Naive B cell (primary cell): ENCODE measurements around the gene VANGL1. TPM values are rescaled to one million over a fixed set of nuclear protein-coding genes. Genes with fewer than 3 reads are reported as not detected.

Experiments
- ATAC-seq, 2 donors: fragments of 150-1000 bp; cut with Tn5 transposase; 2 replicates each; pipeline ENCODE4 v1.10.0; 2021; ENCODE audit warnings: low read depth in 2 of 2, mild to moderate bottlenecking in 2 of 2, moderate library complexity in 2 of 2
- DNase-seq: peaks from one replicate; pipeline ENCODE4 v3.0.0; 2022
- H3K27ac Mint-ChIP-seq, 6 donors: one replicate each; pipeline ENCODE4 v1.8.0; 2020 to 2022; ENCODE audit warnings: mild to moderate bottlenecking in 6 of 6, mixed read lengths in 6 of 6, moderate library complexity in 5 of 6, inconsistent platforms in 2 of 6
- H3K27me3 Mint-ChIP-seq, 3 donors: one replicate each; pipeline ENCODE4 v1.8.0; 2021 to 2022; ENCODE audit warnings: mixed read lengths in 3 of 3, mild to moderate bottlenecking in 1 of 3
- H3K36me3 Mint-ChIP-seq, 2 donors: one replicate each; pipeline ENCODE4 v1.8.0; 2020 to 2022; ENCODE audit warnings: mixed read lengths in 2 of 2, inconsistent platforms in 1 of 2, mild to moderate bottlenecking in 1 of 2
- H3K4me1 Mint-ChIP-seq, 3 donors: one replicate each; pipeline ENCODE4 v1.8.0; 2020 to 2022; ENCODE audit warnings: mixed read lengths in 3 of 3, inconsistent platforms in 1 of 3, mild to moderate bottlenecking in 1 of 3, moderate library complexity in 1 of 3
- H3K4me3 Mint-ChIP-seq, 8 donors: one replicate each; pipeline ENCODE4 v1.8.0; 2020 to 2022; ENCODE audit warnings: mild to moderate bottlenecking in 8 of 8, mixed read lengths in 8 of 8, moderate library complexity in 8 of 8, inconsistent platforms in 2 of 8
- H3K9me3 Mint-ChIP-seq, 7 donors: one replicate each; pipeline ENCODE4 v1.8.0; 2020 to 2022; ENCODE audit warnings: mixed read lengths in 7 of 7, mild to moderate bottlenecking in 5 of 7, inconsistent platforms in 2 of 7, moderate library complexity in 1 of 7
- polyA plus RNA-seq, 6 donors: library from polyadenylated mRNA; unstranded; fragments of 300-500 nt; fragmentation: Illumina TruSeq; gene quantifications; one replicate each; pipeline ENCODE4 v1.2.3, GENCODE V29; 2021; ENCODE audit warnings: low read depth in 6 of 6

VANGL1 gene
- polyA plus RNA-seq, 6 donors from 2014 or later, result 0.09 to 0.55 (median 0.24) TPM; not detected in 1

GRCh38 chr1:115726570-115726969 lies 84.8 kb downstream of the VANGL1 start:
- Mint-ChIP-seq H3K27ac (no peak overlapping the region), H3K9me3 (peaks cover 0 to 4% (median 0%) of the 10 kb centered on the region in 7 donors), H3K4me3 (no peak overlapping the region), H3K27me3 (peaks cover 0 to 9% (median 6%) of the 10 kb centered on the region in 3 donors), H3K36me3 (no peaks in the 10 kb centered on the region), H3K4me1 (no peaks in the 10 kb centered on the region)
- ATAC-seq (no peak), DNase-seq (no peak)

DNA sequence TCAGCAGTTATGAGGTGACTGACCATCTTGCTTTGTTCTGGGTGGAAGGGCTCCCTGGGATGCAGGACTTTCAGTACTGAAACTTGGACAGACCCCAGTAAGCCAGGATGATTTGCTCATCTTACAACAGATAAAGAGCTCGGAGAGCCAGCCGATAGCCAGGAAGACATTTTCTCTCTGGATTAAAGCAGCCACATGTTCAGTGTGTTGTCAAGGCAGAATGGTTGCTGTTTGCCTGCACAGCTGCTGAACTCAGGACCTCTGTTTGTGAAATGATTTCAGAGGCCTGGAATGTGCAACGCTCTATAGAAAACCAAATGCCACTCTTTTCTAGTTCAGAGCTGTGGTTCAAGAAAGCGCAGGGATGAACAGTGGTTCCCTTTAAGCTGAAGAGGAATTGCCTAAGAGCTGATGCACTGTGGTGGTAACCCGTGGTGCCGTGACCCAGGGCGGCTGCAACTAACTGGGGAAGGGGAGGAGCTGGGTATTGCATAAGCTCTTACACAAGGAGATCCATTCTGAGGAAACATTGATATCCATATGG lies 86.0 kb downstream of the VANGL1 start:
- Mint-ChIP-seq H3K36me3 (no peaks in the 10 kb centered on the region), H3K27me3 (no peaks in the 10 kb centered on the region), H3K4me1 (no peaks in the 10 kb centered on the region), H3K9me3 (no peaks in the 10 kb centered on the region), H3K4me3 (no peak overlapping the region), H3K27ac (no peak overlapping the region)
- no peak for DNase-seq
- no peak for ATAC-seq

GRCh38 chr1:115728341-115728740 lies 86.6 kb downstream of the VANGL1 start:
- DNase-seq (no peak), ATAC-seq (no peak)
- Mint-ChIP-seq H3K36me3 (no peaks in the 10 kb centered on the region), H3K4me1 (no peaks in the 10 kb centered on the region), H3K27ac (no peak overlapping the region), H3K9me3 (no peaks in the 10 kb centered on the region), H3K27me3 (no peaks in the 10 kb centered on the region), H3K4me3 (no peak overlapping the region)

GRCh38 chr1:115729756-115730155 lies 88.0 kb downstream of the VANGL1 start:
- Mint-ChIP-seq H3K36me3 (no peaks in the 10 kb centered on the region), H3K27me3 (peaks cover 6 to 9% (median 8%) of the 10 kb centered on the region in 3 donors), H3K9me3 (no peaks in the 10 kb centered on the region), H3K27ac (no peak overlapping the region), H3K4me1 (no peaks in the 10 kb centered on the region), H3K4me3 (no peak overlapping the region)
- DNase-seq, result no peak
- no peak for ATAC-seq

GRCh38 chr1:115732316-115732715 lies 90.5 kb downstream of the VANGL1 start:
- Mint-ChIP-seq H3K4me1 (no peaks in the 10 kb centered on the region), H3K4me3 (no peak overlapping the region), H3K36me3 (no peaks in the 10 kb centered on the region), H3K27me3 (peaks cover 6 to 9% (median 9%) of the 10 kb centered on the region in 3 donors), H3K9me3 (no peaks in the 10 kb centered on the region), H3K27ac (no peak overlapping the region)
- no peak for DNase-seq
- ATAC-seq, result no peak

- ATAC-seq, result no peak
Measured at GRCh38 chr1:115740811-115741210, 99.0 kb downstream of the VANGL1 start.

DNA sequence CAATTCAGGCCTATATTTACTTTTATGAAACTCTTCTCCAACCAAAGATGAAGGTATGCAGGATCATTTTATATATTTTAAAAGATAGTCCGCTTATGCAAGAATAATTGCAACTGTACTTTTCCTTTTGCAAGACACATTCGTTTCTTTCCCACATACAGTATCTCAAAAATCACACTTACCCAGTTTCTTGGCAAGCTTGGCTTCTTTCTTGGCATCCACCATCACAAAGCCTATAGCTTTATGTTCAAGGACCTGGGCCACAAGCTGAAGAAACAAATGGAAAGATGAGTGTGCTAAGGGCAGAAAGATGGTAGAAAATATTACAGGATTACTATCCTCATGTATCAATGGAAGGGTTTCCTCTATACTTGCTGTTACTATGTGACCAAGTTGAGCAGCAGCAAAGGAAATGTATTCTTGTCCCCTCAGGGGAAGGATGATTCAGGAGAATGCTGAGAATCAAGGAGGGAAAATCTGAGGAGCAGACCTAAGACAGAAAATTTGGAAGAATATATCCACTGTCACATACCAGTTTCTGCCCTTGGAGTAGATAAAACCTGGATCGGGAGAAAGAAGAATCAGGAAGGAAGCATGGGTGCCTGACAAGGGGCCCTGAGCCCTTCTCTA lies 103.0 kb downstream of the VANGL1 start:
- Mint-ChIP-seq H3K4me3 (no peak overlapping the region), H3K27me3 (peaks cover 10 to 11% (median 11%) of the 10 kb centered on the region in 3 donors), H3K27ac (no peak overlapping the region), H3K36me3 (no peaks in the 10 kb centered on the region), H3K4me1 (no peaks in the 10 kb centered on the region), H3K9me3 (peaks cover 0 to 4% (median 0%) of the 10 kb centered on the region in 7 donors)
- ATAC-seq (no peak), DNase-seq (no peak)

More at GRCh38 chr1:115740811-115741210, 99.0 kb downstream of the VANGL1 start:
- Mint-ChIP-seq H3K9me3 (peaks cover 0 to 4% (median 0%) of the 10 kb centered on the region in 7 donors), H3K4me1 (no peaks in the 10 kb centered on the region), H3K27me3 (peaks cover 4 to 9% (median 7%) of the 10 kb centered on the region in 3 donors), H3K4me3 (no peak overlapping the region), H3K27ac (no peak overlapping the region), H3K36me3 (no peaks in the 10 kb centered on the region)
- no peak for DNase-seq

DNA sequence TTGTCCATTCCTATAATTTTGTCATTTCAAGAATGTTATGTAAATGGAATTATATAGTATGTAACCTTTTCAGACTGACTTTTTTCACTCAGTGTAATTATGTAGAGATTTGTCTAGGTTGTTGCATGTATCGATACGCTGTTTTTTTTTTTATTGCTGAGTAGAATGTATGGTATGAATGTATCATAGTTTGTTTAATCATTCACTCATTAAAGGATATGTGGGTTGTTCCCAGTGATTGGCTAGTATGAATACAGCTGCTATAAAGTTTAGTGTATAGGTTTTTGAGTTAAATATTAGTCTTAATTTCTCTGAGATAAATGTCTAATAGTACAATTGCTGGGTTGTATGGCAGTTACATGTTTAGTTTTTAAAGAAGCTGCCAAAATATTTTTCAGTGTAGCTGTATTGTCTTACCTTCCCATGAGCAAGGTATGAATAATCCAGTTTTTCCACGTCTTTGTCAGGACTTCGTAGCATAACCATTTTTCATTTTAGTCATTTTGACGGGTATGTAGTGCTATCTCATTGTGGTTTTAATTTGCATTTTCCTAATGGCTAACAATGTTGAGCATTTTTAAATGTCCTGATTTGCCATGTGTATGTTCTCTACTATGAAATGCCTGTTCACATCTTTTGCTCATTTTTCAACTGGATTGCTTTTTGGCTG lies 104.4 kb downstream of the VANGL1 start:
- no peaks in the 10 kb centered on the region for H3K36me3 Mint-ChIP-seq
- no peak overlapping the region for H3K27ac Mint-ChIP-seq
- DNase-seq (no peak), ATAC-seq (no peak)
- no peak overlapping the region for H3K4me3 Mint-ChIP-seq
- peaks cover 0 to 4% (median 0%) of the 10 kb centered on the region in 7 donors for H3K9me3 Mint-ChIP-seq
- H3K4me1 Mint-ChIP-seq, result no peaks in the 10 kb centered on the region
- H3K27me3 Mint-ChIP-seq, result peaks cover 11 to 15% (median 11%) of the 10 kb centered on the region in 3 donors

Other genes starting within 250 kb of the VANGL1 start
- not detected for gene CASQ2, start 126.7 kb downstream of the VANGL1 start, polyA plus RNA-seq
- not detected for gene NHLH2, start 199.2 kb downstream of the VANGL1 start, polyA plus RNA-seq